ENCODE data around the gene SEC23A. TPM values are rescaled to one million over a fixed set of nuclear protein-coding genes. Genes with fewer than 3 reads are reported as not detected.

Gene SEC23A
- total and polyA plus RNA-seq, 2 of the 13 experiments (the other 11 are each of a cell fraction or from before 2014, with no cell fraction given) = 403 to 887 TPM

GRCh38 chr14:39140170-39140569, 37.1 kb upstream of the SEC23A start:
- Histone ChIP-seq H3K27me3 (ENCODE audit: control insufficient read depth in 1 of 2, insufficient read depth in 2 of 2, low read length in 2 of 2) (no peaks in the 10 kb centered on the region), H3K4me2 (ENCODE audit: low read depth, low read length) (no peak overlapping the region), H3K4me3 (replicated peaks in 1 of 3; ENCODE audit: insufficient read depth in 1 of 3, low read depth in 2 of 3, low read length in 3 of 3) (no peak overlapping the region), H4K20me1 (ENCODE audit: insufficient read depth, low read length) (no peaks in the 10 kb centered on the region), H3K79me2 (ENCODE audit: insufficient read depth, low read length) (no peaks in the 10 kb centered on the region), H3K27ac (ENCODE audit: extremely low read length, insufficient read depth, low read length) (no peak overlapping the region), H3K9me3 (ENCODE audit: low read length) (peaks cover 7% of the 10 kb centered on the region; the same call in 1 of the 2 replicates), H3K4me1 (ENCODE audit: insufficient read depth, low read length) (peaks cover 3% of the 10 kb centered on the region), H2AFZ (ENCODE audit: low read length) (no peak overlapping the region), H3K9ac (ENCODE audit: insufficient read depth, low read depth, low read length) (no peak overlapping the region), H3K36me3 (replicated peaks in 1 of 2; ENCODE audit: control insufficient read depth in 1 of 2, insufficient read depth in 2 of 2, low read length in 2 of 2) (peaks cover 6 to 31% of the 10 kb centered on the region in 2 experiments; a peak in 4 of 5 replicates)
- intact Hi-C loops (cut with micrococcal nuclease; ENCODE audit: unreplicated experiment) = no loop called here
- FAIRE-seq (no peak), DNase-seq (ENCODE audit: low spot score) (no peak), ATAC-seq (peak; percentile 9; the same call in 1 of the 3 replicates)
- POLR2A ChIA-PET = interaction anchor here (0.7 to 1.9 kb wide), 2 partner anchors 30 to 38 kb away, joined by 3 to 14 read pairs; partner anchors contain the start of gene TRAPPC6B
- in situ Hi-C loops (cut with HindIII; ENCODE audit: extremely low pct_ligation_motif_present, low pct_unique_long_range_greater_than_20kb) = no loop called here
- TF ChIP-seq ZSCAN5A (CRISPR knock-in tag; IDR thresholded peaks at IDR 0.05; ENCODE audit: borderline replicate concordance) (0 out of 2 replicates have a peak, but pooled peaks have one; percentile 20), GABPA (IDR thresholded peaks at IDR 0.05; ENCODE audit: low read depth, low read length) (no peak), GABPA (CRISPR knock-in tag; IDR thresholded peaks at IDR 0.05; ENCODE audit: low read depth) (no peak), ZNF614 (CRISPR knock-in tag; IDR thresholded peaks at IDR 0.05; ENCODE audit: borderline replicate concordance) (no peak), SP4 (CRISPR knock-in tag; IDR thresholded peaks at IDR 0.05) (0 out of 2 replicates have a peak, but pooled peaks have one; percentile 26), ATF7-NPFF (CRISPR knock-in tag; IDR thresholded peaks at IDR 0.05; ENCODE audit: low read depth) (no peak), PITX1 (CRISPR knock-in tag; IDR thresholded peaks at IDR 0.05) (0 out of 2 replicates have a peak, but pooled peaks have one; percentile 29), RBM22 (optimal IDR thresholded peaks at IDR 0.05; ENCODE audit: low read length) (peak; percentile 21), IKZF1 (IDR thresholded peaks at IDR 0.05) (no peak), MED8 (CRISPR knock-in tag; IDR thresholded peaks at IDR 0.05; ENCODE audit: insufficient replicate concordance) (peak; percentile 13)
- WGBS (ENCODE audit: low lambda C conversion rate) = over 99% methylated on average over 3 of the region's 3 CpGs
- CTCF ChIA-PET (ENCODE audit: low intra/inter-chr PET ratio, low total read pairs) = no interaction called here
- BruUV-seq (replicated peaks) = no TSS peak
